ENCODE results near the gene ZBTB7A.
"Not testable (repeated sequence)": the region's sequence is repeated elsewhere in the genome, so short reads cannot be mapped to it uniquely, and the experiment has no call there.

Gene ZBTB7A

DNA sequence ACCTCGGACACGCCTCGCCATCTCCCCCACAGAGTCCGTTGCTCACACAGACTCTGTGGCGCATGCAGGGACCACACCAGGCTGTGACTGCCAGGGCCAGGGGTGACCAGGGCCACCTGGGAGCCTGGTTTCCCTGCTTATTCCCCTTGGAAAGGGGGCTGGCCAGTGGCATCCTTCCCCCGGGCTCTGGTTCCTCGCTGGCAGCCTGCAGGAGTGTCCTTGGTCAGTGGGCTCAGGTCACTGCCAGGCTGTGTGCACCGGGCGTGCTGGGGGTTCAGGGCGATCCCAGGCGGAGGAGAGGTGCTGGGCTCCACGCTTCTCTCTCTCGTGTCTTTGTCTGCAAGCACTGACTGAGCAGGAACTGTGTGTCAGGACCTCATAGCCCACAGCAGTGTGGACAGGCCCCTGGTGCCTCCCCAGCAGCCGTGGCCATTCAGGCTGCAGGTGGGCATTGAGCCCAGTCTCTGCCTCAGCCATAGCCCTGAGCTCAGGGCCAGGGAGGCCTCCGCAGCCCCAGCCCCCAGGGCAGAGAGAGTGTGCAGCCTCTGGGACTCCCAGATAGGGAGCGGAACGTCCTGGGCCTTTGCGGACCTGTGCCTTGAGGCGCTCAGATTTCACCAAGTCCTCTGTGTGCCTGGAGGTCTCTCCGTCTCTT lies 52.7 kb downstream of the ZBTB7A start:
- no peak for DNase-seq

DNA sequence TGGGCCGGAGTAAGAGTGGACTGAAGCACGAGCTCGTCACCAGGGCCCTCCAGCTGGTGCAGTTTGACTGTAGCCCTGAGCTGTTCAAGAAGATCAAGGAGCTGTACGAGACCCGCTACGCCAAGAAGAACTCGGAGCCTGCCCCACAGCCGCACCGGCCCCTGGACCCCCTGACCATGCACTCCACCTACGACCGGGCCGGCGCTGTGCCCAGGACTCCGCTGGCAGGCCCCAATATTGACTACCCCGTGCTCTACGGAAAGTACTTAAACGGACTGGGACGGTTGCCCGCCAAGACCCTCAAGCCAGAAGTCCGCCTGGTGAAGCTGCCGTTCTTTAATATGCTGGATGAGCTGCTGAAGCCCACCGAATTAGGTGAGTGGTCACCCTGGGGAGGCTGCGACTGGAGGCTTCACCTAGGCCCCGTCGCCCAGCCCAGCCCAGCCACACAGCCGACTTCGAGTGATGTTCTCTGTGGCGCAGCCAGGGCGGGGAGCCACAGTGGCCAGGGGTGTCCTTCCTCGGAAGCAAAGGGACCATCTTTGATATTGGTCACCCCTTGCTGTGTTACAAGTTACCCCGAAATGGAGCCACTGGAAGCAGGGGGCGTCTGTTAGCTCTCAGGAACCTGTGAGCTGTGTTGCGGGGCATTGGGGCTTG lies 53.6 kb downstream of the ZBTB7A start:
- no peak for DNase-seq

DNA sequence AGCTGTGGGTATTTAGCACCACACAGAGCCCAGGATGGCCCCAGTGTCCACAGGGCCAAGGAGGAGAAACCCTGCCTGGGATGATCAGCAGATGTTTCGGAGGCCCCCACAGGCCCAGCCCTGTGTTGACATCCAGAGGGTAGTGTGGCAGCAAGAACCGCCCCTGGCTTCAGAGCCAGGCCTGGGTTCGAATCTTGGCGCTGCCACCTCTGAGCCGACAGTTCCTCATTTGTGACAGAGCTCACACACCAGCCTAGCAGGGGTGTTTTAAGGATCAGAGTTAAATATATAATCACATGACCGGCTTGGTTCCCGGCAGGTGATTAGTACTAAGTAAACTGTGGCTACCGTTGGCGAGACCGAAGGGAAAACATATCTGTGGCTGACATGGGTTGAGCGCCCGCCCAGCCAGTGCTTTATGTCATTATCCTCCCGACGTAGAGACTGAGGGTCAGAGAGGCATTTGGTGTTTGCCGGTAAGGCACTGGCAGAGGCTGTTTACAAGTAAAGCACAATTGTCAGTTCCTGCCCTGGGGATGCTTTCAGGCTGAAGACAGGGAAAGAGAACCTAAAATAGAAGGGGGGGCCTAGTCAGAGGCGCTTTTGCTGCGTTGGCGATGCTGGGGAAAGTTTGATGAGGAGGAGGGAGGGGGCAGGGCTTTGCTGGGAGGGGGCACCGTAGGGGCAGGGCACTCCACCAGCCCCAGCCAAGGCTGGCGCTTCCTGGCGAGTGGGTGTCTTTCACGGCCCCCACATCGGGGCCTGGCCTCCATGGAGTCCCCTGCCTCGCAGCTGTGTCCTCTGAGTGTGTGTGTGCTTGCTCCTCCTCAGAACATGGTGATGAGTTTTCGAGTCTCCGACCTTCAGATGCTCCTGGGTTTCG lies 54.4 kb downstream of the ZBTB7A start:
- DNase-seq, result no peak

DNA sequence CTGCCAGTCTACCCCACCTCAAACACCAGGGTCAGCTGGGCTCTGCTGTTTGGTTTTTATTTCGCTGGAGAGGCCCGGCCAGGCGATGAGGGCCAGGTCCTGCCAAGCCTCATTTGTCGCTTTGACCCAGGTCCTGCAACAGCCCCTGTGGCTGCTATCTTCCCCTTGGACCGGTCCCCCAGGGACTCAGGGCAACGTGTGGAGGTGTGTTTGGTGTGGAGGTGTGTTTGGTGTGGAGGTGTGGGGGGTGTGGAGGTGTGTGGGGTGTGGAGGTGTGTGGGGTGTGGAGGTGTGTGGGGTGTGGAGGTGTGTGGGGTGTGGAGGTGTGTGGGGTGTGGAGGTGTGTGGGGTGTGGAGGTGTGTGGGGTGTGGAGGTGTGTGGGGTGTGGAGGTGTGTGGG lies 55.3 kb downstream of the ZBTB7A start:
- DNase-seq, result not testable (repeated sequence)

DNA sequence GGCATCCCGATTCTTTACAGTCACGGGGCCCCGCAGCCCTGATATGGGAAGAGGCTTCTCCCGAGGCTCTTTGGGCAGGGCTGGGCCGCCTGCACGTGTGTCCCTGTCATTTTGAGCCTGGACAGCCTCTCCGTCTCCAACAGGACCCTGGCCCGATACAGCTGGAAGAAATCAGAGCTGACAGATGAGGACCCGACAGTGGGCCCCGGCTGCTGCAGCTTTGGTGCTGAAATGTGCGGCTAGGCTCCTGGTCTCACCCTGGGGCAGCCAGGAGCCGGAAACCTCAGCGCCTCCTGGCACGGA lies 55.9 kb downstream of the ZBTB7A start:
- DNase-seq, result no peak

DNA sequence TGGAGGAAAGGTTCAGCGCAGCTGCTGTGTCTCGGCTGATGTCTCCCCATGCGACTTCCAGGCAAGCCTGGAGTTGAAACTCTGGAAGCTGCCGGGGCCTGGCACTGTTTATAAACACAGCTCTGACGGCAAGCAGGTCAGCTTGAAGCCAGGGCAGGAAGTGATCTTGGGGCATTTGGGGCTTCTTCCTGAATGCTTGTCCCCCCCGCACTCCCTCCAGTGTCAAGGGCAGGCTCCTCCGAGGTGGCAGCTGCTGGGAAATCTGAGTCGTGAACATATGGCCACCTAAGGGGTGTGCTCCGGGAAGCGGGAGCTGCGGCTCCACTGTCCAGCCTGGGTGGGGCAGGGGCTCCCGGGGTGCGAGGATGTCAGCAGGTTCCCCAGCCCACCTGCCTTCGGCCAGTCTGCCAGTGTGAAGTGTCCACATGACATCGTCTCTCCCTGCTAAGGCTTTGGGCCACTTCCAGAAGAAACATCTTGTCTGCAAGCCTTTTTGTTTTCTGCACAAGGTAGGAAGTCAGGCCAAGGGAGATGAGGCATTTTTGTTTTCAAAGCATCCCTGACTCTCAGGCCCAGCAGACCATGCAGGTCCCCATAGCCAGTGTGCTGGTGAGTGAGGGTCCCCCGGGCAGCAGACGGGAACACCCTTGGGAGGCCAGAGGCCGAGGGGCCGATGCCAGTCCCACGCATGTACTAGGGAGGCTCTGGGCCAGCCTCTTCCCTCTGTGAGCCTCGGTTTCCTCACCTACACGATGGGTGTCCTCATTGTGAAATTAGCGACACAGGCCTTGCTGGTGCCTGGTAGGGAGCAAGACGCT lies 56.5 kb downstream of the ZBTB7A start:
- no peak for DNase-seq

DNA sequence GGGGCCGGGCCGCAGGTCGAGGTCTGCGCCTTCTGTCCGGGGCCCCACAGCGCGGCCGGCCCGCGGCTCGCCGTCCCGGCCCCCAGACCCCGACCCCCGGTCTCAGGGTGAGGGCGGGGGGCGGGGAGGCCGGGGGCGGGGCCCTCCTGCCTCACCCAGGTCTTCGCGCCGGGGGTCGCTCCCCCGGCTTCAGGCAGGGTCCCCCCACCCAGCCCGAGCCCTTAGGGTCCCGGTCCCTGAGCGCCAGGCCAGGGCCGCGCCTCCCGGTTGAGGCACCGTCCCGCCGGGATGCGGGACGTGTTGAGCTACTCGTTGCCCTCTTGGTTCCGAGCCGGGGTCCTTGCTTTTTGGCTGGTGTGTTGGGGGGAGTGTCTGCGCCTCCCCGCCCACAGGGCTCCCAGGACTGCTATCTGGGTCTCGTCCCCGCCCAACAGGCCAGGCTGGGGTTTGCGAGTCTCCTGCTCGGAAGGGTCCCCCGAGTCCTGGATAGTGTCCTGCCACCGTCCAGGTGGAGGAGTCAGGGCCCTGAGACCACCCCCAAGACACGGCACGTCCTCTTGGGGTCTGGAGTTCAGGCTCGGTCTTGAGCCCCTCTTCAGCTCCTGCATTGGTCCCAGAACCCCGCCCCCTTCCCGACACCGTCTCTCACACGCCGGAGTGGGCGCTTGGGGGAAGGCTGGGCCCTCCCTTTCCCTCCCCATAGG lies 58.7 kb downstream of the ZBTB7A start:
- DNase-seq, result peak; percentile 45 to 46

DNA sequence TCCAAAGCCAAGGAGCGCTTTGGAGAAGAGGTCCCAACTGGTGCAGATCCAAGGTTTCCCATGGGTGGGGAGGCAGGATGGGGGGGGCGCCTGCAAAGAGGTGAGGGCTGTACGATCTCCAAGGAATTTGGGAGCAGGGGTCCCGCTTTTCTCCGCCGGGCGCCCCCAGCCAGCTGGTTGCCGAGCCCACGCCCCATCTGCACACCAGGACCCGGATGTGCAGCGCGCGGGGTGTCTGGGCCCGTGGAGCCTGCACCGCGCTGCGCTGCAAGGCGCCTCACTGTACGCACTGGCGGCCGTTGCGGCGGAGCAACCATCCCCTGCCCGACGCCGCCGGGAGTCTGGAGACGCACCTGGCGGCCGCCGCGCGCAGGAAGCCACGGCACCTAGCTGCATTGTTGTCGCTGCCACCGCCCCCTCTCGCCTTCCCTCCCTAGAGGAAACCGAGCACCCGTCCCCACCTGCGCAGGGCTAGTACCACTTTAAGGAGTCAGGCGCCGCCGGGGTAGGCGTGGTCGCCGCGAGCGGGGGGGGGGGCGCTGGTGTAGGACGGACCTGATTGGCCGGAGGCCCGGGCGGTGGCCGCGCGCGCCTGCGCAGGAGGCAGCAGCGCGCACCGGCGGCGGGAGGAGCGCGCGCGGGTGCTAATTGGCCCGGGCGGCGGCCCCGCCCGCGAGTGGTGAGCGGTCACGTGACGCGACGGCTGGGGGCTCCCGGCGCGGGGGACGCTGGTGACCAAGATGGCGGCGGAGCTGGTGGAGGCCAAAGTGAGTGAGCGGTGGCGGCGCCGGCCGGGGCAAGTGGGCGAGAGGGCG lies 59.5 kb downstream of the ZBTB7A start, which contains the start of gene PIAS4:
PIAS4 (plus strand) TSS at position 716 of the 815 bp plus-strand sequence; CDS start at position 741, 25 bp downstream.
- DNase-seq, result peak; percentile 94

DNA sequence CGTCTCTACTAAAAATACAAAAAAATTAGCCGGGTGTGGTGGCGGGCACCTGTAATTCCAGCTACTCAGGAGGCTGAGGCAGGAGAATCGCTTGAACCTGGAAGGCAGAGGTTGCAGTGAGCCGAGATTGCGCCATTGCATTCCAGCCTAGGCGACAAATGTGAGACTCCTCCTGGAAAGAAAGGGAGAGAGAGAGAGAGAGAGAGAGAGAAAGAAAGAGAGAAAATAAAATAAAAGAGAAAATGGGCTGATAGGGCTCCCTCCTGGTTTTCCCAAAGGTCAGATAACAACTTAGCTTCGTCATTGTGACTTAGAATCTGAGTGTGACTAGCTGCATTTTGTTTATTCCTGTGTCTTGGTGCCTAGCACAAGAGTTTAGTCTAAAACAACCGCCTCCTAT lies 61.3 kb downstream of the ZBTB7A start:
- not testable (repeated sequence) for DNase-seq

DNA sequence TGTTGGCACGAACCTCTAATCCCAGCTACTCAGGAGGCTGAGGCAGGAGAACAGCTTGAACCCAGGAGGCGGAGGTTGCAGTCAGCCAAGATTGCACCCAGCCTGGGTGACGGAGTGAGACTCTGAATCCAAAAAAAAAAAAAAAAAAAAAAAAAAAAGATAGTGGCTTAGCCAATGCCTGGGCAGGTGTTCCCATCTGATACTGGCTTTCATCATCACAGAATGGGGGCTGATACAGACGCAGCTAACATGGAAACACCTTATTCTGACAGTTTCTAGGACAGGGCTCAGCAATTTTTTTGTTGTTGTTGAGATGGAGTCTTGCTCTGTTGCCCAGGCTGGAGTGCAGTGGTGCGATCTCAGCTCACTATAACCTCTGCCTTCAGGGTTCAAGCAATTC lies 65.9 kb downstream of the ZBTB7A start:
- not testable (repeated sequence) for DNase-seq

DNA sequence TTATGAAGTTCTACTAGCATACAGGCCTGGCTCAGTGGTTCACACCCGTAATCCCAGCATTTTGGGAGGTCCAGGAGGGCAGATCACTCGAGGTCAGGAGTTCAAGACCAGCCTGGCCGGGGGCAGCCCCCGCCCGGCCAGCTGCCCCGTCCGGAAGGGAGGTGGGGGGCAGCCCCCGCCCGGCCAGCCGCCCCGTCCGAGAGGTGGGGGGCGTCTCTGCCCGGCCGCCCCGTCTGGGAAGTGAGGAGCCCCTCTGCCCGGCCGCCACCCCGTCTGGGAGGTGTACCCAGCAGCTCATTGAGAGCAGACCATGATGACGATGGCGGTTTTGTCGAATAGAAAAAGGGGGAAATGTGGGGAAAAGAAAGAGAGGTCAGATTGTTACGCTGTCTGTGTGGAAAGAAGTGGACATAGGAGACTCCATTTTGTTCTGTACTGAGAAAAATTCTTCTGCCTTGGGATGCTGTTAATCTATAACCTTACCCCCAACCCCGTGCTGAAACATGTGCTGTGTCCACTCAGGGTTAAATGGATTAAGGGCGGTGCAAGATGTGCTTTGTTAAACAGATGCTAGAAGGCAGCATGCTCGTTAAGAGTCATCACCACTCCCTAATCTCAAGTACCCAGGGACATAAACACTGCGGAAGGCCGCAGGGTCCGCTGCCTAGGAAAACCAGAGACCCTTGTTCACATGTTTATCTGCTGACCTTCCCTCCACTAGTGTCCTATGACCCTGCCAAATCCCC lies 67.9 kb downstream of the ZBTB7A start:
- DNase-seq, result not testable (repeated sequence)

DNA sequence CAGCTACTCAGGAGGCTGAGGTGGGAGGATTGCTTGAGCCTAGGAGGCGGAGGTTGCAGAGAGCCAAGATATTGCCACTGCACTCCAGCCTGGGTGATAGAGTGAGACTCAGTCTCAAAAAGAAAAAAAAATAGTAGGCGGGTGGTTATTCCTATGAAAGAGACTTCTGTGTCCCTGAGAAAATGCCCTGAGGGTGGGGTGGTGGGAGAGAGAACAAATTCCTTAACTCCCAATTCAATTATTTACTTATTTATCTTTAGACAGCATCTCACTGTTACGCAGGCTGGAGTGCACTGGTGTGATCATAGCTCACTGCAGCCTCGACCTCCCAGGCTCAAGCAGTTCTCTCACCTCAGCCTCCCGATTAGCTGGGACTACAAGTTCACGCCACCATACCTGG lies 71.1 kb downstream of the ZBTB7A start:
- DNase-seq, result no peak
